Astrocyte (in vitro differentiated cells and primary cell): ENCODE results near the gene TMC1. TPM values are rescaled to one million over a fixed set of nuclear protein-coding genes. Genes with fewer than 3 reads are reported as not detected.

ENCODE experiments used
- DNase-seq: peaks from one replicate; pipeline ENCODE4 v3.0.0-alpha.2; 2010; ENCODE audit warnings: low read depth
- FAIRE-seq: peaks from 2 replicates; lab custom pipeline; 2011; peaks lifted over from hg19 to GRCh38; lab: Jason Lieb, UNC
- H2AFZ ChIP-seq: 2 replicates; pipeline ENCODE4 v1.6.0; 2012; ENCODE audit warnings: low read depth, low read length, inconsistent platforms
- H3K27ac ChIP-seq: 2 replicates; pipeline ENCODE4 v1.5.1; 2011; ENCODE audit warnings: low read depth, low read length, inconsistent platforms
- H3K27me3 ChIP-seq: 2 replicates; pipeline ENCODE4 v1.6.0; 2011; ENCODE audit warnings: low read length, inconsistent platforms; ENCODE audit not compliant: insufficient read depth
- H3K36me3 ChIP-seq: 2 replicates; pipeline ENCODE4 v1.5.1; 2011; ENCODE audit warnings: low read length, inconsistent platforms; ENCODE audit not compliant: insufficient read depth
- H3K4me1 ChIP-seq: 2 replicates; pipeline ENCODE4 v1.5.1; 2011; ENCODE audit warnings: low read length, inconsistent platforms; ENCODE audit not compliant: insufficient read depth
- H3K4me2 ChIP-seq: 2 replicates; pipeline ENCODE4 v1.6.0; 2012; ENCODE audit warnings: low read length, inconsistent platforms
- H3K4me3 ChIP-seq: 2 replicates; pipeline ENCODE4 v1.5.1; 2011; ENCODE audit warnings: low read depth, mild to moderate bottlenecking, low read length, inconsistent platforms; ENCODE audit not compliant: insufficient read depth
- H3K79me2 ChIP-seq: 2 replicates; pipeline ENCODE4 v1.6.0; 2012; ENCODE audit warnings: mild to moderate bottlenecking, low read length, inconsistent platforms; ENCODE audit not compliant: insufficient read depth
- H3K9ac ChIP-seq: 2 replicates; pipeline ENCODE4 v1.6.0; 2012; ENCODE audit warnings: mild to moderate bottlenecking, low read length, inconsistent platforms
- H3K9me3 ChIP-seq: 2 replicates; pipeline ENCODE4 v1.5.1; 2012; ENCODE audit warnings: low read depth, mild to moderate bottlenecking, low read length, inconsistent platforms; ENCODE audit not compliant: insufficient read depth
- H4K20me1 ChIP-seq: 2 replicates; pipeline ENCODE4 v1.6.0; 2012; ENCODE audit warnings: low read length, inconsistent platforms; ENCODE audit not compliant: insufficient read depth
- H3K27ac Mint-ChIP-seq: one replicate; pipeline ENCODE4 v1.8.0; 2021; ENCODE audit warnings: mild to moderate bottlenecking, mixed read lengths; ENCODE audit not compliant: unreplicated experiment
- H3K27me3 Mint-ChIP-seq: one replicate; pipeline ENCODE4 v1.8.0; 2021; ENCODE audit warnings: low read depth, mixed read lengths; ENCODE audit not compliant: unreplicated experiment
- H3K36me3 Mint-ChIP-seq: one replicate; pipeline ENCODE4 v1.8.0; 2021; ENCODE audit warnings: low read depth, mixed read lengths; ENCODE audit not compliant: unreplicated experiment
- H3K4me1 Mint-ChIP-seq: one replicate; pipeline ENCODE4 v1.8.0; 2021; ENCODE audit warnings: low read depth, mixed read lengths; ENCODE audit not compliant: unreplicated experiment
- H3K4me3 Mint-ChIP-seq: one replicate; pipeline ENCODE4 v1.8.0; 2021; ENCODE audit warnings: mild to moderate bottlenecking, moderate library complexity, mixed read lengths; ENCODE audit not compliant: unreplicated experiment
- H3K9me3 Mint-ChIP-seq: one replicate; pipeline ENCODE4 v1.8.0; 2021; ENCODE audit warnings: mild to moderate bottlenecking, mixed read lengths; ENCODE audit not compliant: unreplicated experiment
- EZH2 ChIP-seq: IDR thresholded peaks from 2 replicates; pipeline ENCODE4 v1.6.1; 2012; ENCODE audit warnings: mild to moderate bottlenecking, low read length, inconsistent platforms; ENCODE audit not compliant: insufficient read depth
- total RNA-seq: library from RNA; stranded (reverse); gene quantifications from 2 replicates; pipeline ENCODE4 v1.2.1, GENCODE V29; 2021
- TF ChIP-seq, protein P1 (sequence below): IDR thresholded peaks from 2 replicates; pipeline ENCODE4 v1.5.1; 2011; ENCODE audit warnings: low read depth, mild to moderate bottlenecking, inconsistent platforms, low read length, moderate library complexity; ENCODE audit not compliant: insufficient read depth

Gene TMC1
- total RNA-seq, 1 donor from 2014 or later: not detected

DNA sequence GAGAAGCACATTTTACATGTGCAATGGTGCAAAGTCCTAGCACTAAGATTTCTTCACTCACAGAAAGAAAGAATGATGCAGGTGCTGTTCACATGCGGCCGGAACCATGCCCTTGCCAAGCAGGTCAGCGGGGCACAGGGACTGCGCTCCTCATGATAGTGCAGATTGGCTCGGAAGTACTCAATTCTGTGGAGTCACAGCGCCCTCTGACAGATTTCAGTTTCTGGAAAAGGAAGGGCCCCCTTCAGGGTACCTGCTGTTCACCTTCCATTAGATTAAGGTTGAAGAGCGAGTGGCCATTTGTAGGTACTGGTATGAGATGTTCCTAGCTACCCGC lies 75.7 kb downstream of the TMC1 start:
- Mint-ChIP-seq H3K27me3 (no peaks in the 10 kb centered on the region), H3K36me3 (no peaks in the 10 kb centered on the region), H3K9me3 (no peaks in the 10 kb centered on the region), H3K4me1 (peaks cover 6% of the 10 kb centered on the region), H3K27ac (no peak overlapping the region), H3K4me3 (no peak overlapping the region)
- FAIRE-seq: no peak
- H3K4me2 ChIP-seq: no peak overlapping the region
- no peak for TF ChIP-seq EZH2
- TF ChIP-seq, protein P1, sequence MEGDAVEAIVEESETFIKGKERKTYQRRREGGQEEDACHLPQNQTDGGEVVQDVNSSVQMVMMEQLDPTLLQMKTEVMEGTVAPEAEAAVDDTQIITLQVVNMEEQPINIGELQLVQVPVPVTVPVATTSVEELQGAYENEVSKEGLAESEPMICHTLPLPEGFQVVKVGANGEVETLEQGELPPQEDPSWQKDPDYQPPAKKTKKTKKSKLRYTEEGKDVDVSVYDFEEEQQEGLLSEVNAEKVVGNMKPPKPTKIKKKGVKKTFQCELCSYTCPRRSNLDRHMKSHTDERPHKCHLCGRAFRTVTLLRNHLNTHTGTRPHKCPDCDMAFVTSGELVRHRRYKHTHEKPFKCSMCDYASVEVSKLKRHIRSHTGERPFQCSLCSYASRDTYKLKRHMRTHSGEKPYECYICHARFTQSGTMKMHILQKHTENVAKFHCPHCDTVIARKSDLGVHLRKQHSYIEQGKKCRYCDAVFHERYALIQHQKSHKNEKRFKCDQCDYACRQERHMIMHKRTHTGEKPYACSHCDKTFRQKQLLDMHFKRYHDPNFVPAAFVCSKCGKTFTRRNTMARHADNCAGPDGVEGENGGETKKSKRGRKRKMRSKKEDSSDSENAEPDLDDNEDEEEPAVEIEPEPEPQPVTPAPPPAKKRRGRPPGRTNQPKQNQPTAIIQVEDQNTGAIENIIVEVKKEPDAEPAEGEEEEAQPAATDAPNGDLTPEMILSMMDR: no peak
- H4K20me1 ChIP-seq: no peaks in the 10 kb centered on the region
- no peaks in the 10 kb centered on the region for H3K36me3 ChIP-seq
- no peaks in the 10 kb centered on the region for H3K4me1 ChIP-seq
- H3K4me3 ChIP-seq: no peak overlapping the region
- H3K9me3 ChIP-seq: no peaks in the 10 kb centered on the region
- H3K27ac ChIP-seq: no peak overlapping the region
- H3K27me3 ChIP-seq: no peaks in the 10 kb centered on the region
- no peak overlapping the region for H3K9ac ChIP-seq
- no peak for DNase-seq
- H3K79me2 ChIP-seq: no peaks in the 10 kb centered on the region
- no peak overlapping the region for H2AFZ ChIP-seq

DNA sequence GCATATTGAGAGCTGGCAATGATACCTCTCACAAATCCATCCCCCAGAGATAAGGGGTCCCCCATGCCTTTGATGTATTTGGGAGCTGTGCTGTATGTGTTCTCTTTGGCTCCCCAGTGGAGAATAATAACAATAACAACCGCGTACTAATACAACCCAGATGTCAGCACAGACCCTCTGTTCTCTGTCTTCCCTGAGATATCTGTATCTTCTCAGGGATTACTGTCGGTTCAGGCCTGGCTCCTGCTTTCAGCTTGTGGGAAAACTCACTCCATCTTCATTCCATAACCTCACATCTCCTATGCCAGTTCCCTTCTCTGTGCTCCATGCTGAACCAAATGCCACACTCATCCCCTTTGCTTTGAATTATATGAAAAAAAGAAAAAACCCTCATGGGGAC lies 76.2 kb downstream of the TMC1 start:
- no peaks in the 10 kb centered on the region for H3K27me3 Mint-ChIP-seq
- peaks cover 6% of the 10 kb centered on the region for H3K4me1 Mint-ChIP-seq
- no peaks in the 10 kb centered on the region for H3K4me1 ChIP-seq
- FAIRE-seq (no peak), DNase-seq (no peak)
- no peak overlapping the region for H2AFZ ChIP-seq
- H3K9ac ChIP-seq: no peak overlapping the region
- no peaks in the 10 kb centered on the region for H4K20me1 ChIP-seq
- no peak for TF ChIP-seq EZH2
- TF ChIP-seq, protein P1: no peak
- no peaks in the 10 kb centered on the region for H3K9me3 ChIP-seq
- H3K27ac ChIP-seq: no peak overlapping the region
- H3K36me3 Mint-ChIP-seq: no peaks in the 10 kb centered on the region
- H3K4me3 ChIP-seq: no peak overlapping the region
- no peaks in the 10 kb centered on the region for H3K9me3 Mint-ChIP-seq
- no peak overlapping the region for H3K27ac Mint-ChIP-seq
- no peak overlapping the region for H3K4me3 Mint-ChIP-seq
- H3K27me3 ChIP-seq: no peaks in the 10 kb centered on the region
- H3K79me2 ChIP-seq: no peaks in the 10 kb centered on the region
- no peaks in the 10 kb centered on the region for H3K36me3 ChIP-seq
- H3K4me2 ChIP-seq: no peak overlapping the region

DNA sequence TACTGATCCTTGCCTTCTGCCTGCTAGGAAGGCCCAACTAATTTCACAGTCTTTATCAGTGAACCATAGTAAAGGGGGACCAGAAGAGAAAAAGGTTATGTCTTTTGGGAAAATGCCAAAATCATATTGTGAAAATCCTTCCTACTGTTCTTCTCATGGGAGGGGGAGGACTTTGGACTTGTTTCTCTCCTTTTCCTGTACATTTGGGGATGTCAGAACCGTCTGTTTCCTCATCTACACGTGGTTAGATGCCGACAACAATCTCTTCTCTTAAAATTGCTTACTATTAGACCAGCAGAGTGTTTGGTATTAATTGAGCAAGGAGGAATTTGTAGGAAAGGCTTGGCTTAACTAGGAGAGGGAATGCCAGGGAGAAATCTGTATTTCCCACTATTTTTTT lies 77.2 kb downstream of the TMC1 start:
- Histone ChIP-seq H3K9ac (no peak overlapping the region), H4K20me1 (no peaks in the 10 kb centered on the region), H3K4me1 (peaks cover 6% of the 10 kb centered on the region), H3K79me2 (no peaks in the 10 kb centered on the region), H3K36me3 (no peaks in the 10 kb centered on the region), H3K4me2 (no peak overlapping the region), H3K27me3 (no peaks in the 10 kb centered on the region), H3K4me3 (no peak overlapping the region), H3K9me3 (no peaks in the 10 kb centered on the region), H3K27ac (no peak overlapping the region), H2AFZ (no peak overlapping the region)
- Mint-ChIP-seq H3K4me1 (peaks cover 9% of the 10 kb centered on the region), H3K27ac (no peak overlapping the region), H3K36me3 (no peaks in the 10 kb centered on the region), H3K27me3 (no peaks in the 10 kb centered on the region), H3K4me3 (no peak overlapping the region), H3K9me3 (no peaks in the 10 kb centered on the region)
- FAIRE-seq (no peak), DNase-seq (no peak)
- TF ChIP-seq, protein P1: no peak
- no peak for TF ChIP-seq EZH2
